MCF 10A (cell line): Measurements from ENCODE around the gene FBXO17. TPM values are rescaled to one million over a fixed set of nuclear protein-coding genes. Genes with fewer than 3 reads are reported as not detected.
A peak's percentile ranks its signal among the peaks of the same experiment; 100 is the strongest.
"Not testable (repeated sequence)": the region's sequence is repeated elsewhere in the genome, so short reads cannot be mapped to it uniquely, and the experiment has no call there.

Experiments
- BruUV-seq: library from RNA; stranded (reverse); fragments of 400-500 nt; replicated peaks from 2 replicates; lab custom pipeline; 2021; lab: Mats Ljungman, UMichigan
- CTCF ChIA-PET: fragments of 300-600 bp; sonication (Branson Sonifier 250); formaldehyde crosslinking; extraction: SDS; loops from one replicate; lab custom pipeline; 2021; ENCODE audit warnings: antibody characterized with exemption, inconsistent platforms; lab: Yijun Ruan, JAX
- POLR2A ChIA-PET: fragments of 300-600, 350-650 bp; sonication (Branson Sonifier 250); formaldehyde crosslinking; extraction: SDS; loops from one replicate; lab custom pipeline; 2020; ENCODE audit warnings: antibody characterized with exemption, inconsistent platforms; lab: Yijun Ruan, JAX
- DNase-seq: peaks from one replicate; pipeline ENCODE4 v3.0.0-alpha.2; 2018; ENCODE audit not compliant: unreplicated experiment
- H3K27ac Mint-ChIP-seq: one replicate; pipeline ENCODE4 v1.8.0; 2022; ENCODE audit warnings: mild to moderate bottlenecking, low read depth, mixed read lengths; ENCODE audit not compliant: unreplicated experiment
- H3K27me3 Mint-ChIP-seq: one replicate; pipeline ENCODE4 v1.8.0; 2022; ENCODE audit warnings: mixed read lengths; ENCODE audit not compliant: insufficient read depth, unreplicated experiment
- H3K36me3 Mint-ChIP-seq: one replicate; pipeline ENCODE4 v1.8.0; 2022; ENCODE audit warnings: mild to moderate bottlenecking, moderate library complexity, mixed read lengths; ENCODE audit not compliant: insufficient read depth, unreplicated experiment
- H3K4me1 Mint-ChIP-seq: one replicate; pipeline ENCODE4 v1.8.0; 2022; ENCODE audit warnings: mixed read lengths; ENCODE audit not compliant: insufficient read depth, unreplicated experiment
- H3K4me3 Mint-ChIP-seq: one replicate; pipeline ENCODE4 v1.8.0; 2022; ENCODE audit warnings: mild to moderate bottlenecking, moderate library complexity, mixed read lengths; ENCODE audit not compliant: unreplicated experiment
- H3K9me3 Mint-ChIP-seq: one replicate; pipeline ENCODE4 v1.8.0; 2022; ENCODE audit warnings: mixed read lengths; ENCODE audit not compliant: unreplicated experiment
- CTCF ChIP-seq: fragments of 200-600 bp; IDR thresholded peaks from one replicate; pipeline ENCODE4 v1.8.0; 2022; ENCODE audit warnings: antibody characterized with exemption, mild to moderate bottlenecking; ENCODE audit not compliant: unreplicated experiment
- intact Hi-C: fragments of 100-400 bp; cut with micrococcal nuclease; formaldehyde crosslinking; loops from 2 replicates; pipeline ENCODE4 v1.14.1; 2022
- total RNA-seq: library from RNA; stranded (reverse); gene quantifications from 2 replicates; pipeline ENCODE4 v1.2.3, GENCODE V29; 2022

The FBXO17 gene
- total RNA-seq, 1 experiment from 2014 or later = 5.8 TPM

DNA sequence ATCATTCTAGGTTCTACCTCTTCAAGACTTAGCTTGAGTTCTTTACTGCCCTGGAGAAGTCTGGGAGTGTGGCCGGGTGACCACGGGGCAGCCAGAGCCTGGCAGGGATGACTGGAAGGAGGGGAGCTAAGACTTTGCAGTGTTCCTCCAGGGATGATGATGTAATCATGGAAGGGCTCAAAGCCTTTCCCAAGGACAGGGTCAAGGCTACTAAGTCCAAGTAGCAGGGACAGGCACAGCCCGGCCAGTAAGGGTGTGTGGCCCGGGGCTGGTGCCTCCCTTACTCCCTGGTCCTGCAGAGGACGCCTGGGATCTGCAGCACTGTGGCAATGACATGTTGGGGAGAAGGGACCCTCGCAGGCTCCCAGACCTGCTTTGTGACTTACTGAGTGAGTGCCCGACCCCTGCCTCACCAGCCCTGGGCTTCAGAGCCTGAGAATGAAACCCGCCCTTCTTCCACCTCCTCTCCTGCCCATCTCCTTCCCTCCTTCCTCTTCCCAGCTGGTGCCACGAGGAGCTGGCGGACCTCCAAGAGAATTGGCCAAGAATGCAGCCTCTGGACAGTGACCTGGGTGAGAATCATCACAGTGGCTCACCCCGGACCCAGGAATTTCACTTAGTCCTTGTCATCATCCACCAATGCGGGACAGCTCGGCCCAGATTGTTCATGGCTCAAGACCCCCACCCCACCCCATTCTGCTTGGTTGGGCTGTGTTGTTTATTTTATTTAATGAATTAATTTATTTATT is 15.6 kb upstream of the FBXO17 start:
- ChIA-PET CTCF (interaction anchor here (0.6 to 1.1 kb wide), 3 partner anchors 12 to 71 kb away, joined by 3 read pairs; no protein-coding TSS in a partner anchor), POLR2A (interaction anchor here (0.6 to 1.1 kb wide), 2 partner anchors 9 to 57 kb away, joined by 3 read pairs; no protein-coding TSS in a partner anchor)
- BruUV-seq = no TSS peak
- Mint-ChIP-seq H3K27ac (no peak overlapping the region), H3K4me3 (no peak overlapping the region), H3K9me3 (no peaks in the 10 kb centered on the region), H3K27me3 (no peaks in the 10 kb centered on the region), H3K36me3 (no peaks in the 10 kb centered on the region), H3K4me1 (peaks cover 16% of the 10 kb centered on the region)
- DNase-seq = peak; percentile 65
- intact Hi-C loops = no loop called here
- no peak for TF ChIP-seq CTCF

DNA sequence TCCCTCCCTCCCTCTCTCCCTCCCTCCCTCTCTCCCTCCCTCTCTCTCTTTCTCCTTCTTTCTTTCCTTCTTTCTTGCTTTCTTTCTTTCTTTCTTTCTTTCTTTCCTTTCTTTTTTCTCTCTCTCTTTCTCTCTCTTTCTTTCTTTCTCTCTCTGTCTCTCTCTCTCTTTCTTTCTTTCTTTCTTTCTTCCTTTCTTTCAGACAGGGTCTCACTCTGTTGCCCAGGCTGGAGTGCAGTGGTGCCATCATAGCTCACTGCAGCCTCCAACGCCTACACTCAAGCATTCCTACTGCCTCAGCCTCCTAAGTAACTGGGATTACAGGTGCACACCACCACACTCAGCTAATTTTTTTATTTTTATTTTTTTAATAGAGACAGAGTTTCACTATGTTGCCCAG is 14.1 kb upstream of the FBXO17 start:
- H3K4me1 Mint-ChIP-seq = peaks cover 16% of the 10 kb centered on the region
- H3K4me3 Mint-ChIP-seq, CTCF ChIA-PET, DNase-seq, H3K27ac Mint-ChIP-seq, H3K36me3 Mint-ChIP-seq, BruUV-seq, POLR2A ChIA-PET, H3K27me3 Mint-ChIP-seq, intact Hi-C loops, H3K9me3 Mint-ChIP-seq: not testable (repeated sequence)

DNA sequence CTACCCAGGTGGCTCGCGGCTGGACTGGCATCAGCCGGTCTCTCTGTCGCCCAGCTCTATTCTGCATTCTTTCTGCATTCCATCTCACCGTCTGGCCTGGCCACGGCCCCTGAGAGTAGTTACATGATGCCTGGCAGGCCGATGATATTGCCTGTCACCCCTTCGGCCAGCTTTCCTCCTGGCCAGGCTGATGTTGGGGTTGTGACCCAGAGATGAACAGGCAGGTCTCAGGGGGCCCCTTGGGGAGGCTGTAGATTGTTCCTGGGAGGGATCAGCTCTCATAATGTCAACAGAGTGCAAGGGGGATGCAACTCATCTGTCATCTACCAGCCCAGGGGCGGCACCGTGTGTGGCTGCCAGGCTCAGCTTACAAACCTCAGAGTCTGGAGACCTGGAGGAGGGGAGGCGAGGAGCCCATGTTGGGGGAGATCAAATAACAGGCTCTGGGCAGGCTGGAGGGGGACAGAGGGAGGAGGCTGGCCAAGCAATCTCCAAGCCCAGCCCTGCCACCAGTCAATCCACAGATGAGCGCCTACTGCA is 13.6 kb upstream of the FBXO17 start:
- H3K9me3 Mint-ChIP-seq = no peaks in the 10 kb centered on the region
- H3K36me3 Mint-ChIP-seq = no peaks in the 10 kb centered on the region
- no peak overlapping the region for H3K27ac Mint-ChIP-seq
- CTCF ChIA-PET = no interaction called here
- BruUV-seq = no TSS peak
- no peak for TF ChIP-seq CTCF
- intact Hi-C loops = no loop called here
- no peak for DNase-seq
- H3K4me1 Mint-ChIP-seq = peaks cover 16% of the 10 kb centered on the region
- POLR2A ChIA-PET = no interaction called here
- no peaks in the 10 kb centered on the region for H3K27me3 Mint-ChIP-seq
- H3K4me3 Mint-ChIP-seq = no peak overlapping the region

- not testable (repeated sequence) for H3K27me3 Mint-ChIP-seq, H3K9me3 Mint-ChIP-seq
Observed at GRCh38 chr19:38988627-38989026, 13.1 kb upstream of the FBXO17 start.

DNA sequence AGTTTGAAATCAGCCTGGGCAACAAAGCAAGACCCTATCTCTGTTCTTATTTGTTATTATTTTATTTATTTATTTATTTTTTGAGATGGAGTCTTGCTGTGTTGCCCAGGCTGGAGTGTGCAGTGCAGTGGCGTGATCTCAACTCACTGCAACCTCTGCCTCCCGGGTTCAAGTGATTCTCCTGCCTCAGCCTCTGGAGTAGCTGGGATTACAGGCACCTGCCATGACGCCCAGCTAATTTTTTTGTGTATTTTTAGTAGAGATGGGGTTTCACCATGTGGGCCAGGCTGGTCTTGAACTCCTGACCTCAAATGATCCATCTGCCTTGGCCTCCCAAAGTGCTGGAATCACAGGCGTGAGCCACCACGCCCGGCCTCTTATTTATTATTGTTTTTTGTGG is 12.2 kb upstream of the FBXO17 start:
- H3K4me3 Mint-ChIP-seq, CTCF ChIA-PET, DNase-seq, H3K9me3 Mint-ChIP-seq, POLR2A ChIA-PET, H3K4me1 Mint-ChIP-seq, H3K27me3 Mint-ChIP-seq, H3K36me3 Mint-ChIP-seq, BruUV-seq, H3K27ac Mint-ChIP-seq, intact Hi-C loops: not testable (repeated sequence)

More at GRCh38 chr19:38988627-38989026, 13.1 kb upstream of the FBXO17 start:
- H3K4me1 Mint-ChIP-seq = peaks cover 16% of the 10 kb centered on the region
- BruUV-seq, H3K27ac Mint-ChIP-seq, POLR2A ChIA-PET, H3K36me3 Mint-ChIP-seq, DNase-seq, CTCF ChIA-PET, intact Hi-C loops, H3K4me3 Mint-ChIP-seq: not testable (repeated sequence)
